ENCODE measurements around the gene LRRIQ3.
A peak's percentile ranks its signal among the peaks of the same experiment; 100 is the strongest.

LRRIQ3 gene, protein sequence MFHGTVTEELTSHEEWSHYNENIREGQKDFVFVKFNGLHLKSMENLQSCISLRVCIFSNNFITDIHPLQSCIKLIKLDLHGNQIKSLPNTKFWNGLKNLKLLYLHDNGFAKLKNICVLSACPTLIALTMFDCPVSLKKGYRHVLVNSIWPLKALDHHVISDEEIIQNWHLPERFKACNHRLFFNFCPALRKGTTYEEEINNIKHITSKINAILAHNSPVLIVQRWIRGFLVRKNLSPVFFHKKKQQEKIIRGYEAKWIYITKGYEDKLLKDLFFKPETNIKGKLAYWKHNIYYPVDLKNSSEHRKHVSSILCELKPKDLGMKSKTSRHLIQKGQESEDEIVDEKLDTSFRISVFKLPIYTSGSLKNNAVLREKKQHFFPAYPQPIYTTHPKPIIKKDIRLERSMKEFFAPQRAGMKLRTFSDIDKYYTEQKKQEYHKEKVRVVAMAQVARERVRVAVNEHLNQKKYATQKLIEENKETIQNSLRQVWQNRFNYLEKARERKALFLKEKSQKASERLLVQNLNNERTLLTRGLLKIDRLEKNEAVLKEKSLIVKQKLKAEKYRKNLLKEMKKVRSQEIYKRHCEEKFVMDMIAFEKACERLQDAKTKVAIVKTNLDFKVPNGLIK

DNA sequence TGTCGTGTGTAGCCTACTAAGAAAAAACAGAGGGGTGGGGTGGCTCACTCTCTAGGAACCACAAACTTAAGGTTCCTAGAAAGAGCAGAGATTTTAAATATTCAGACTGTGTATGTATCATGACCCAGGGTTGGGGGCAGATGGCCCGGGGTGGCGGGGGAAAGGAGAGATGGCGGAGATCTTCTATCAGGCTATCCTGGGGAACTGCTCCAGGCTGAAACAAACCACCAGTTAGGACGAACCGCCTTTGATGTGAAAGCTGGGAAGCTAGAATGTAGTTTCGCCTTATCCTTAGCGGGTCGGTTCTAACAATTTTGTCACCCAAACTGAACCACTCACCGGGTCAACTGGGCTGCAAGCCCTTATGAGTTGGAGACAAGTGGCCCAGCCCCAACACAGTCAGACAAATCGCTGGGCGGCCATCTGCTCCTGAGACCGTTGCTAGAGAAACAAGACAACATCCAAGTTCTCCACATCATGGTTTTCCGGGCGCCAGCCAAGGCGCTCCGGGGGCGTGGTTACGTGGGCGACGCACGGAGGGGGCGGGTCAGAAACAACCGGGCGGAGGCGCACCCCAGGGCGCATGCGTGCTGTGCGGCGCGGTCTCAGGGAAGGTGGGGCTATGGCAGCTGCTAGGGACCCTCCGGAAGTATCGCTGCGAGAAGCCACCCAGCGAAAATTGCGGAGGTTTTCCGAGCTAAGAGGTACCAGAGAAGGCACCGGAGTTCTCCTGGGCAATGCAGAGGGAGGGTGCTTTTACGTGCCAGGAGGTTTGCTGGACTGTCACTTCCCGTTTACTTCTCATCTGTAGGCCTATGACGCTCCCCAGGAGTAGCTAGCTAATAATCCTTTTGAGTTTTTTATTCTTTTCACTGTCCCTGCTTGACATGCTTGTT is at the start of gene LRRIQ3, which contains the start of gene FPGT:
Gene LRRIQ3 (minus strand): TSS at position 520 of the 896 bp plus-strand sequence. CDS start 14,492 bp downstream, outside the sequence.
Gene FPGT (plus strand): TSS at position 586 of the 896 bp plus-strand sequence. CDS start 37 bp downstream, at position 623.
- TF ChIP-seq, protein P1, sequence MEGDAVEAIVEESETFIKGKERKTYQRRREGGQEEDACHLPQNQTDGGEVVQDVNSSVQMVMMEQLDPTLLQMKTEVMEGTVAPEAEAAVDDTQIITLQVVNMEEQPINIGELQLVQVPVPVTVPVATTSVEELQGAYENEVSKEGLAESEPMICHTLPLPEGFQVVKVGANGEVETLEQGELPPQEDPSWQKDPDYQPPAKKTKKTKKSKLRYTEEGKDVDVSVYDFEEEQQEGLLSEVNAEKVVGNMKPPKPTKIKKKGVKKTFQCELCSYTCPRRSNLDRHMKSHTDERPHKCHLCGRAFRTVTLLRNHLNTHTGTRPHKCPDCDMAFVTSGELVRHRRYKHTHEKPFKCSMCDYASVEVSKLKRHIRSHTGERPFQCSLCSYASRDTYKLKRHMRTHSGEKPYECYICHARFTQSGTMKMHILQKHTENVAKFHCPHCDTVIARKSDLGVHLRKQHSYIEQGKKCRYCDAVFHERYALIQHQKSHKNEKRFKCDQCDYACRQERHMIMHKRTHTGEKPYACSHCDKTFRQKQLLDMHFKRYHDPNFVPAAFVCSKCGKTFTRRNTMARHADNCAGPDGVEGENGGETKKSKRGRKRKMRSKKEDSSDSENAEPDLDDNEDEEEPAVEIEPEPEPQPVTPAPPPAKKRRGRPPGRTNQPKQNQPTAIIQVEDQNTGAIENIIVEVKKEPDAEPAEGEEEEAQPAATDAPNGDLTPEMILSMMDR (IDR thresholded peaks at IDR 0.05; ENCODE audit: low read depth, low read length, missing control alignments), result no peak
- peak; percentile 81 for DNase-seq (ENCODE audit: low read depth)
- peak within 1 kb of the TSS; percentile 92 for H3K4me3 ChIP-seq (ENCODE audit: low read depth, low read length)

DNA sequence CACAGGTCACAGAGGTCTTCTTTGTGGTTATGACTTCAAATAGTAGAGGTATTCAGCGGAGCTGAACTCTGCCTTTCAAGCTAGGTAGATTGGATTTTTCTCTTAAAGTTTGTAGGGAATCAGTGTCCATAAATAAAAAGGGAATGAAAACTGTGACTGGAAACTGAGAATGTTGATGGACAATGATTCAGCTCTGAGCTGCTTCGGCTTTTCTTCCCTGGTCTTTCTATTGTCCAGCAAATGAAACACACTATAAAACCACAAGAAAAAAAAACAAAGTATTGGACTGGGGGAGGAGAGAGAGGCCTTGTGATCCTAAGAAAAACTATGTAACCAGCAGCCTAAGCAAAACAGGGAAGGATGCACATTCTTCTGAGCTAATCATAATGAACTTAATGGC is 48.3 kb upstream of the LRRIQ3 start:
- TF ChIP-seq, protein P1 (IDR thresholded peaks at IDR 0.05; ENCODE audit: low read depth, low read length, missing control alignments), result no peak
- no peak overlapping the region for H3K4me3 ChIP-seq (ENCODE audit: low read depth, low read length)
- no peak for DNase-seq (ENCODE audit: low read depth)

DNA sequence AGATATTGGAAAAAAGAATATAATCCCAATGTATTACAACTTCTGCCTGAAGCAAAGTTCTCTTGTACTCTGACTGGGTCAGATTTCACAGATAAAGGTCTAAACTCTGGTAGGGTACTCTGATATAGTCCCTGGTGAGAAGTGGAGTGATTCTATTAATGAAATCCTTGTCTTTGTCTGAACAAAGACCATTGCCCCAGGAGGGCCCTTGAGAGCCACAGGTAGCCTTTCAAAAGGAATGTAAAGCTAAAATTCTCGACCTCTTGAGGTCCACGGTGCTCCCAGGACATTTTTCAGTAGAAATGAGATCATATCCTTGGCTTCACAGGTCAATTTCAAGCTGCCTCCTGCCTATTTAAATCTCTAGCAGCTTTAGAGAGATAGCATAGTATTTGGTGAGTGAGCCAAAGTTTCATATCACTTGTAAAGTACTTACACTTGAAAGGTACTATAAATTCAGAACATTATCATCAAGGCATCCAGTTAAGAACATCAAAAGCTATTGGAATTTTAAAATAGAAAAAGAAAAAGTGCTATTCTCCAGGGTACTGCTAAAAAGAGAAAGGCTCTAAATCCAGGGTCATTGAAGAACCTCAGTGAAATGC is 47.3 kb upstream of the LRRIQ3 start:
- no peak for DNase-seq (ENCODE audit: low read depth)
- H3K4me3 ChIP-seq (ENCODE audit: low read depth, low read length), result no peak overlapping the region
- TF ChIP-seq, protein P1 (IDR thresholded peaks at IDR 0.05; ENCODE audit: low read depth, low read length, missing control alignments), result no peak

DNA sequence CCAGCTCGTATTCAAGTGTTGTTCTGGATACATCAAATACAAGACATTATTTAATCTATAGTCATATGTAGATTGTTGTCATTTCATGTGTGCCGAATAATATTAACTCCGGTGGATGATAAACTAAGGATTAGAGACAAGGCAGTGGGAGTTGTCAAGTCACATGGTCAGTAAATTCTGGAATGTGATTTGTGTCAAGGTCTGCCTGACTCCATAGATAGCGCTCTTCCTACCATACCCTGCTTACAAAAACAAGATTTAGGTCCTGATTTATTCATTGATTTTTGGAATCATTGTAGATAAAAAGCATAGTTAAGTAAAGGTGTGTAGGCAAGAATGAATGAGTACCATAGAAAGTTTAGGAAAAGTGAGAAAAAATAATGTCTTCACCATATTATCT is 39.8 kb upstream of the LRRIQ3 start:
- no peak for DNase-seq (ENCODE audit: low read depth)
- TF ChIP-seq, protein P1 (IDR thresholded peaks at IDR 0.05; ENCODE audit: low read depth, low read length, missing control alignments), result no peak
- no peak overlapping the region for H3K4me3 ChIP-seq (ENCODE audit: low read depth, low read length)

DNA sequence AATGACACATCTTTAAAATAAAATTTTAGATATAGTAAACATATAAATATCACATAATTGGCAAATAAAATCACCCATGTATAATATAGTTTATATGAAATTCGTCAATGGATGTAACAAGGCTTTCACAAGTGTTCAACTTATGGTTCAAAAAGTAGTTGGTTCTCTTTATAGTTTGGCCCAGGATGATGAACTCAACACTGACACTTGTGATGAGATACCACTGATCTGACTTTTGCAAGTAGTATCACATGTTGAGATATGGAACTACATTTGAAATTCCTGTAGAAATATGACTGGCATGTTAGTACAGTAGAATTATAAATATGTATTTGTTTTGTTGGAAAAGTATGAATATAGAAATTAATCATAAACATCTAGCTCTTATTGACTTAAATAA is 39.1 kb upstream of the LRRIQ3 start:
- TF ChIP-seq, protein P1 (IDR thresholded peaks at IDR 0.05; ENCODE audit: low read depth, low read length, missing control alignments), result no peak
- H3K4me3 ChIP-seq (ENCODE audit: low read depth, low read length), result no peak overlapping the region
- no peak for DNase-seq (ENCODE audit: low read depth)

DNA sequence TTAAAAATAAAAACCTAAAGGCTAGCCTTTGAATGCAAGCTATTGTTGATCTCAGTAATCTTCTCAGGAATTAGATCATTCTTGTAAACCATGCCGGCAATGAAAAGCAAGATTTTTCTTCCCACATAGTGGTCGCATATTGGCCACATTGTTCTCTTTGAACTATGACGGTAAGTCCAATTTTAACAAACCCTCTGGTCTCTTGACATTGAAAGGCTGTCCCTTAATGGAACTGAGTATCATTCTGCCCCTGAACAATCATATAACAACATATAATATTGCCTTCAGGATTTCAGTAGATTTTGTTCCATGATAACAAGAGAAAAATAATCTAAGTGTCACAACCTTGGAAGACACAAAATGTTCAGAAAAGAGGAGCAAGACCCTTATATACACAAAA is 38.5 kb upstream of the LRRIQ3 start:
- no peak overlapping the region for H3K4me3 ChIP-seq (ENCODE audit: low read depth, low read length)
- DNase-seq (ENCODE audit: low read depth), result no peak
- TF ChIP-seq, protein P1 (IDR thresholded peaks at IDR 0.05; ENCODE audit: low read depth, low read length, missing control alignments), result no peak

All from GM12864 (cell line).